Kidney (tissue), 14 donors: ENCODE measurements around the gene CFAP100. TPM values are rescaled to one million over a fixed set of nuclear protein-coding genes. Genes with fewer than 3 reads are reported as not detected.

Experiments used
- DNase-seq, 5 donors: peaks; one replicate each; pipeline ENCODE4 v3.0.0-alpha.2; 2013 to 2020
- FAIRE-seq: peaks from 2 replicates; lab custom pipeline; 2012; peaks lifted over from hg19 to GRCh38; lab: Jason Lieb, UNC
- H3K27ac ChIP-seq, 2 donors: one replicate each; pipeline ENCODE4 v1.7.0; 2013; ENCODE audit warnings: low read depth in 2 of 2, low read length in 2 of 2, inconsistent platforms in 1 of 2
- H3K27me3 ChIP-seq: one replicate; pipeline ENCODE4 v1.7.1; 2013; ENCODE audit warnings: low read length, inconsistent platforms; ENCODE audit not compliant: control insufficient read depth, insufficient read depth
- H3K36me3 ChIP-seq, 3 donors: one replicate each; pipeline versions ENCODE4 v1.7.0 to v1.7.1; 2013; ENCODE audit warnings: low read length in 3 of 3, control low read depth in 1 of 3, inconsistent platforms in 1 of 3; ENCODE audit not compliant: insufficient read depth in 3 of 3, control insufficient read depth in 2 of 3
- H3K4me1 ChIP-seq, 3 donors: one replicate each; pipeline versions ENCODE4 v1.7.0 to v1.7.1; 2013; ENCODE audit warnings: low read length in 3 of 3, inconsistent platforms in 1 of 3, low read depth in 1 of 3; ENCODE audit not compliant: control insufficient read depth in 2 of 3, insufficient read depth in 2 of 3
- H3K4me3 ChIP-seq, 3 donors: one replicate each; pipeline versions ENCODE4 v1.7.0 to v1.8.1; 2013; ENCODE audit warnings: low read length in 3 of 3, control low read depth in 1 of 3, inconsistent platforms in 1 of 3
- H3K9ac ChIP-seq, 3 donors: one replicate each; pipeline versions ENCODE4 v1.7.0 to v1.7.1; 2013; ENCODE audit warnings: low read length in 3 of 3, control low read depth in 1 of 3, inconsistent platforms in 1 of 3
- H3K9me3 ChIP-seq, 3 donors: one replicate each; pipeline versions ENCODE4 v1.7.0 to v1.7.1; 2013; ENCODE audit warnings: low read length in 3 of 3, control low read depth in 1 of 3, inconsistent platforms in 1 of 3; ENCODE audit not compliant: control insufficient read depth in 2 of 3, insufficient read depth in 1 of 3
- CTCF ChIP-seq: IDR thresholded peaks from 3 replicates; pipeline ENCODE4 v1.5.1; 2012; ENCODE audit warnings: mild to moderate bottlenecking, moderate library complexity, borderline replicate concordance; ENCODE audit not compliant: insufficient read depth; ENCODE audit errors: extremely low read depth
- intact Hi-C: fragments of 100-400 bp; cut with DNase I; formaldehyde crosslinking; loops from one replicate; pipeline ENCODE4 v1.11.1; 2022
- polyA plus RNA-seq: library from polyadenylated mRNA; stranded (reverse); fragments of 350-450 nt; fragmentation: Illumina TruSeq; extraction: RNeasy Lipid Tissue Mini Kit (QIAGEN cat#74804); gene quantifications from one replicate; pipeline ENCODE4 v1.2.3, GENCODE V29; 2014; ENCODE audit warnings: low read depth, low replicate concordance; ENCODE audit not compliant: insufficient read depth
- total RNA-seq: library from RNA; stranded (reverse); fragmentation: NEBNext Ultra II Directional; extraction: Animal tissue kit (Norgen Biotek cat#: 25700); gene quantifications from one replicate; pipeline ENCODE4 v1.2.1, GENCODE V29; 2021
- donor health status: control.
- donor health status: control.
- donor health status: control.
- donor health status: control.
- donor health status: control.
- donor health status: DM: yes; HTN: yes; CAD: no.
- donor health status: Normal renal cell carcinoma (clear cell type).

Gene CFAP100
- total and polyA plus RNA-seq, 2 donors from 2014 or later: 0.60 TPM; not detected in 1

GRCh38 chr3:126476166-126477060 is 81.7 kb downstream of the CFAP100 start:
- FAIRE-seq (no peak), DNase-seq (peak; percentile 56 to 93 (median 79))
- H3K9me3 ChIP-seq: no peaks in the 10 kb centered on the region
- peaks cover 5 to 25% (median 16%) of the 10 kb centered on the region in 3 donors for H3K4me1 ChIP-seq
- H3K27me3 ChIP-seq: no peaks in the 10 kb centered on the region
- peaks cover 0 to 2% (median 2%) of the 10 kb centered on the region in 3 donors for H3K36me3 ChIP-seq
- intact Hi-C loops: no loop called here
- peak overlapping the region; percentile 74 to 94 (median 89) for H3K4me3 ChIP-seq
- peak overlapping the region; percentile 71 to 91 (median 74) for H3K9ac ChIP-seq
- H3K27ac ChIP-seq: peak overlapping the region; percentile 90 to 92
- no peak for TF ChIP-seq CTCF

- H3K4me1 ChIP-seq: peaks cover 5 to 24% (median 16%) of the 10 kb centered on the region in 3 donors
- H3K9ac ChIP-seq: no peak overlapping the region
- peaks cover 0 to 2% (median 0%) of the 10 kb centered on the region in 3 donors for H3K36me3 ChIP-seq
- intact Hi-C loops: no loop called here
- no peaks in the 10 kb centered on the region for H3K9me3 ChIP-seq
- H3K27ac ChIP-seq: no peak overlapping the region
- FAIRE-seq: no peak
- no peaks in the 10 kb centered on the region for H3K27me3 ChIP-seq
- no peak for TF ChIP-seq CTCF
- peak in 1 of 5 donors; percentile 59 for DNase-seq
- H3K4me3 ChIP-seq: no peak overlapping the region
These were observed 82.3 kb downstream of the CFAP100 start for GRCh38 chr3:126477061-126477380.

GRCh38 chr3:126478581-126479310 is 84.0 kb downstream of the CFAP100 start:
- Histone ChIP-seq H3K4me3 (no peak overlapping the region), H3K4me1 (peaks cover 0 to 10% (median under 1%) of the 10 kb centered on the region in 3 donors), H3K27ac (no peak overlapping the region), H3K27me3 (no peaks in the 10 kb centered on the region), H3K9ac (no peak overlapping the region), H3K9me3 (no peaks in the 10 kb centered on the region), H3K36me3 (no peaks in the 10 kb centered on the region)
- peak in 1 of 5 donors; percentile 45 for DNase-seq
- no peak for FAIRE-seq
- no peak for TF ChIP-seq CTCF
- intact Hi-C loops: no loop called here
